GM19240 (cell line): ENCODE results near the gene MRPL34.

Source experiments
- DNase-seq: peaks from one replicate; pipeline ENCODE4 v3.0.0; 2011; ENCODE audit warnings: low spot score; ENCODE audit not compliant: insufficient read length

Gene MRPL34

DNA sequence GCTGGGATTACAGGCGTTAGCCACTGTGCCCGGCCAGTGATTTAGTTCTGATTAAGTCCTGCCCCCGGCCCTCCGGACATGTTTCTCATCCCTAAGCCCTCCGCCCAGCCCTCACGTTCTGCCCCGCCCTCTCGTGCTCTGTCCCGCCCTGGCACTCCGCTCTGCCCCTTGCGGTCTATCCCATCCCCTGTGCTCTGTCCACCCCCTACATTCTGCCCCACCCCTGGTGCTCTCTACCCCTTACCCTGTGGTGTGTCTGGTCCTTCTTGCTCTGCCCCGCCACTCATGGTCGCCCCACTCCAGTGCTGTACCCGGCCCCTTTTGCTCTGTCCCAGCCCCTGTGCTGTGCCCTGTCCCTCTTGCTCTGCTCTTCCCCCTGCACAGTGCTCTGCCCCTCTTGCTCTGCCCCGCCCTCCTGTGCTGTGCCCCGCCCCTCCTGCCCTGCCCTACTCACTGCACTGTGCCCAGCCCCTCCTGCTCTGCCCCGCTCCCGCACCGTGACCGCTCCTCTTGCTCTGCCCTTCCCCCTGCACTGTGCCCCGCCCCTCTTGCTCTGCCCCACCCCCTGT lies 34.7 kb downstream of the MRPL34 start:
- DNase-seq = no peak

DNA sequence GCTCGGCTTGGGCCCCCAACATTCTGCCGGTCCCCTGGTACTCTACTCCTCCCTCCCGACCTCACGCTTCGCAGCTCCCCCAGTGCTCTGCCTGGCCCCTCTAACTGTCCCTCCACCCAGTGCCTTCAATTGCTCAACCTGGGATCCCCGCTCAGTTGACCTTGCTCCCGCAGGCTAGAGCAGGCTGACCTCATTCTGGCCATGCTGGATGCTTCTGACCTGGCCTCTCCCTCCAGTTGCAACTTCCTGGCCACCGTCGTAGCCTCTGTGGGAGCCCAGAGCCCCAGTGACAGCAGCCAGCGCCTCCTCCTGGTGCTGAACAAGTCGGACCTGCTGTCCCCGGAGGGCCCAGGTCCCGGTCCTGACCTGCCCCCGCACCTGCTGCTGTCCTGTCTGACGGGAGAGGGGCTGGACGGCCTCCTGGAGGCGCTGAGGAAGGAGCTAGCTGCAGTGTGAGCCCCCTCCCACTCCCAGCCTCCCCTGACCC lies 35.2 kb downstream of the MRPL34 start:
- no peak for DNase-seq

DNA sequence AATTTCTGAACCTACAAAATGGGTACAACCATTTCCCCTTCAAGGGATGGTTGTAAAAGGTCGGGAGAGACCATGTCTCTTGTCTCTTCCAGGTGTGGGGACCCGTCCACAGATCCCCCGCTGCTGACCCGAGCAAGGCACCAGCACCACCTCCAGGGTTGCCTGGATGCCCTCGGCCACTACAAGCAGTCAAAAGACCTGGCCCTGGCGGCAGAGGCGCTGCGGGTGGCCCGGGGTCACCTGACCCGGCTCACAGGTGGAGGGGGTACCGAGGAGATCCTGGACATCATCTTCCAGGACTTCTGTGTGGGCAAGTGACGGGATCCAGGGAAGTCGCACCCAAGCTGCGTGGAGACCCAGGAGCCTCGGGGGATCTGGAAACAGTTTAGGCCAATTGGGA lies 35.7 kb downstream of the MRPL34 start:
- no peak for DNase-seq

DNA sequence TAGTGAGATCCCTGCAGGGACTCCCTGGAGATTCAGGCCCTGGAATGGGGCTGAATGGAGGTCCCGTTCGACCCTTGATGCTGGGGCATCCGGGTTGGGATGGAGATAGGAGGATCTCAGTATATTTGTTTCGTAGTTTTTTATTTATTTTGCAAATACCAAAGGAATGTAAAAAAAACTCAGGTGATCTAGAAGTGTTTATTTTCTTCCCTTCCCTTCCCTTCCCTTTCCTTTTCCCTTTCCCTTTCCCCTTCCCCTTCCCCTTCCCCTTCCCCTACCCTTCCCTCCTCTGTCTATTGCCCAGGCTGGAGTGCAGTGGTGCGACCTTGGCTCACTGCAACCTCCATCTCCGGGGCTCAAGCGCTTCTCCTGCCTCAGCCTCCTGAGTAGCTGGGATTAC lies 36.2 kb downstream of the MRPL34 start:
- no peak for DNase-seq

DNA sequence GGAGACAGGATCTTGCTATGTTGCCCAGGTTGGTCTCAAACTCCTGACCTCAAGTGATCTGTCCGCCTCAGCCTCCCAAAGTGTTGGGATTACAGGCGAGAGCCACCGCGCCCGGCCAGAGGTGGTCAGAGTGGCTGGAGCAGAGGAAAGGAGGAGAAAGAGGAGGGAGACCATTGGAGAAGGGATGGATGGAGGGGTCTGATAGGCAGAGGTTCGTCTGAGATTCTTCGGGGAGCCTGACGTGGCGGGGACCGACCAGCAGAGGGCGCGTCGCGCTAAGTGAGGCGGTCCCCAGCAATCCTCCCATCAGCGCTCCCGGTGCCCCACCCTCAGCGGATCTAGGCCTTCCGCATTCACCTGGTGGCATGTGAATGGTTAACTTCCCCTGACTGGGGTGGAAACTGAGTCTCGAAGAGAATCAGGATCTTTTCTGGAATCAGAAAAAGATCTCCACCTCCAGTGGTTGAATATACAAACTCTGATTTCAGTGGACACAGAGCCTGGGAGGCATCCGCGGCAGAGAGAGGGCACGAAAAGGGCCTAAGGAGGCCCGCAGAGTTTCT lies 40.5 kb downstream of the MRPL34 start:
- DNase-seq = peak; percentile 85

DNA sequence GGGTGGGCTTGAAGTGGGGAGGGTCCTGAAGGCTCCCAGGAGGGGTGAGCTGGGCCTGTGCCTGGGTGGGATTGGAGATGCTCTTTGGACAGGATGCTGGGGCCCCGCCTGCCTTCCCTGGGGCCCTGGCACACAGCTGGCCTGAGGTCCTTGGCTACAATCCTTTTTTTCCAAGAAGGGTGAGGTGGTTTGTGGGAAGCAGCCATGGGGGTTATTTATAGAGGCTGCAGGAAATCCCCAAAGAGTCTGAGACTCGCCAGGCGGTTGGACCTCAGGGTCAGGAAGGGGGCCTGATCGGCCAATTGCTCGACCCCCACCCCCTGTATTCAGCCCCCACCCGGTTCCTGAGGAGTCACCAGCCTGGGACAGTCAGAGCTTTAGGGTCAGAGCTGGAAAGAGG lies 41.7 kb downstream of the MRPL34 start:
- no peak for DNase-seq

DNA sequence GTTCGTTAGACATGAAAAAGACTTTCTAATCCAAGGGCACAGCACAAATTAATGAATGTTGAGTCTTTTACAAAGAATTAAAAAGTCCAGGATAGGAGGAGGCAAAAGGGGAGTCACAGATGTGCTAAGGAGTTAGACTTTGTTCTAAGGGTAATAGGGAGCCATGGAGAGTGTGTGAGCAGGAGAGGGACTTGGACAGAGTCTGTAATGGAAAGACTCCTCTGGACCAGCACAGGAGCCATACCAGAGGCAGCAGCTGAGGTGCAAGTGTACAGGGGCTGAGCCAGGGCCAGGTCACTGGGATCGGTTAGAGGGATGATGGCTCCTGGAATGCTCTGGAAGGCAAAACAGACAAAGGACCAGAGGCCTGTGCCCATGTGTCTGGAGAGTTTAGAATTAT lies 42.2 kb downstream of the MRPL34 start:
- DNase-seq = no peak

DNA sequence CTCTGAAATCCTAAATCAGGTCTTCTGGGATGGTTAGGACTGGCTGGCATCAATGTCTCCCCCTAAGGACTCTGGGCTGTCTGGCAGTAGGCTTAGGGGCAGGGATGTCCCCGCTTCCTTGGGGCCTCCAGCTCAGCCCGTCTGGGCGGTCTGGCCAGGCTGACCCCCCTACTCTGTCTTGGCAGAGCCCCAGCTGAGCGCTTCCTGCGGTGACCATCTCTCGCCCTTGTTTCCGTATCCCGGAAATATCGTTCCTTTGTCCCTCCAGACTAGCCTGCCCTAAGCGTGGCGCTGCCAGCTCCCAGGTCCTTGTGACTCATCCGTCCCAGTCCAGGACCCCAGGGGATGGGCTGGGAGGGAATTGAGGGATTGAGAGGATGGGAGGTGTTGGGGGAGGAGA lies 43.0 kb downstream of the MRPL34 start:
- no peak for DNase-seq

DNA sequence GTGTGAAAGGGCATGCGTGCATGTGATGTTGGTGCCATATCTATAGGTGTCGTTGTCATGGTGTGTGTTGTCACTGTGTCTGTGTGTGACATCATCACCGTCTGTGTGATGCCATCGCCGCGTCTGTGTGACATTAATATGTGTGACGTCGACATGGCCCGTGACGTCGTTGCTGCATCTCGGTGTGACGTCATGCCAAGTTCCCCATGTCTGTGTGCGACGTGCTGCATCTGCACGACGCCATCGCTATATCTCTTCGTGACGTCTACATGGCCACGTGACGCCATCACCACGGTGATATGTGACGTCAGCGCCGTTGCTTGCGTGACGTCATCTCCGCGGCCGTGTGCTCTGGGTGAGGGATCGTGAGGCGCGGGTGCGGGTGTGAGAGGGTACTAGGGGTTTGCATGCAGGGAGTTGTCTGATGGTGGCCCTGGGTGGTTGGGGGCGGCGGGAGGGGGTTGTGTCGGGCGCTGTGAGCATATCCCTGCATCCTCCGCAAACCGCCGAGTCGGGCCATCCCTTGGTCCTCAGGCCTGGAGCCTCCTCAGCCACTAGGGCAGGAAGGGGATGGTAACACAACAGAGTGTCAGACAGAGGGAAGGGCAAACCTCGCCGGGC lies 46.3 kb downstream of the MRPL34 start:
- no peak for DNase-seq

DNA sequence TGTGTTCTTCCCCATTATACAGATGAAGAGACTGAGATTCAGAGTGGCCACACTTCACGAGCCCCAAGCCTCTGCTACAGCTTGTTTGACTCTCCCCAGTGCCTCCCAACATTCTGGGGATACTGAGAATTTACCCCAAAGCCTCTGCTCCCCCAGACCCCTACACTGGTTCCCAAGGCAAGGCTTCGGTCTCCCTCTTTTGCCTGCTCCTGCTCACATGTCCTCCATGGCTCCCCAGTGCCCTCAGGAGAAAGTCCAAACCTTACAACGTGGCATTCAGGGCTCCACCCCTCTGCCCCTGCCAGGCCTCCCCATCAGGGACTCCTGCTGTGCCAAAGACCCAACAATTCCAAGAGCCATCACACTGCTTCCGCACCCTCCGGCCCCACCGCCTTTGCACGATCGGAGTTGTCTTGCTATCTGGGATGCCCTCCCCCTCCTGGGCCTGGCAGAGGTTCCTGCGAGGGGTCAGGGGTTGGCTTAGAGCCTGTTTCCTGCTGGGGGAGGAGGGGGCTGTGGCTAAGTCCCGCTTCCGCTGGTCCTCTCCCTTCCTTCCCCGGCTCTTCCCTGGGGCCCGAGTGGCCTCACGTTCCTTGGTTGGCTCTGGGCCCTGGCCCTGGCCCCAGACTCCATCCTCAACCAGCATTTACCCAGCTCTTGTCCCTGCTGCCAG lies 47.1 kb downstream of the MRPL34 start:
- no peak for DNase-seq

DNA sequence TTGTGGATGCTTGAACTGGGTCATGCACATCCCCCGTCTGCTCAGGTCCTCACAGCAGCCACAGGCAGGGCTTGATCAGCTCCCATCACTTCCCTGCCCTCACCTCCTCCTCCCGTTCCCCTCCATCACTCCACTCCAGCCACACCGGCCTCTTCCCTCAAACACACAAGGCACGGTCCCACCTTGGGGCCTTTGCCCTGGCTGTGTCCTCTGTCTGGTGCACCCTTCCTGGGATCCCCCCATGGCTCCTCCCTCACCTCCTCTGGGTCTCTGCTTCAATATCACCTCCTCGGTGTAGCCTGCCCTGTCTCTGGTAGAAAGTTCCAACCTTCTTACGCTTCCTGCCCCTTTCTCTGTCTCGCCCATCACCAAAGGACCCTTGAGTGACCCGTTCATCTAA lies 47.7 kb downstream of the MRPL34 start:
- no peak for DNase-seq
